Left ventricle myocardium inferior (tissue), 1 donor: ENCODE measurements around the gene LAMB4. TPM values are rescaled to one million over a fixed set of nuclear protein-coding genes. Genes with fewer than 3 reads are reported as not detected.

Experiments used
- DNase-seq: peaks from one replicate; pipeline ENCODE4 v3.0.0-alpha.2; 2020
- H3K27ac ChIP-seq: fragments of 200-600 bp; replicated peaks from 2 replicates; pipeline ENCODE4 v1.8.0; 2021
- H3K27me3 ChIP-seq: fragments of 200-600 bp; 2 replicates; pipeline ENCODE4 v1.8.0; 2021; ENCODE audit warnings: low read depth
- H3K36me3 ChIP-seq: fragments of 200-600 bp; 2 replicates; pipeline ENCODE4 v1.8.0; 2021
- H3K4me1 ChIP-seq: fragments of 200-600 bp; 2 replicates; pipeline ENCODE4 v1.8.0; 2021
- H3K4me3 ChIP-seq: fragments of 200-600 bp; 2 replicates; pipeline ENCODE4 v1.8.0; 2021; ENCODE audit warnings: mild to moderate bottlenecking, moderate library complexity
- H3K9me3 ChIP-seq: fragments of 200-600 bp; replicated peaks from 2 replicates; pipeline ENCODE4 v1.8.0; 2021
- CTCF ChIP-seq: fragments of 200-600 bp; IDR thresholded peaks from 2 replicates; pipeline ENCODE4 v1.8.0; 2021; ENCODE audit warnings: antibody characterized with exemption, mild to moderate bottlenecking, borderline replicate concordance
- intact Hi-C: fragments of 100-400 bp; cut with micrococcal nuclease; formaldehyde crosslinking; loops from one replicate; pipeline ENCODE4 v1.11.0; 2022
- total RNA-seq: library from RNA; stranded (reverse); fragmentation: NEBNext Ultra II Directional; extraction: Animal tissue kit (Norgen Biotek cat#: 25700); gene quantifications from one replicate; pipeline ENCODE4 v1.2.1, GENCODE V29; 2021
- donor health status: DM: no; HTN: yes; CAD: no; lungs with severe emphysema.

The LAMB4 gene
- total RNA-seq, 1 donor from 2014 or later = 0.33 TPM

GRCh38 chr7:107998150-107998549 lies 132.0 kb downstream of the LAMB4 start:
- peaks cover 5% of the 10 kb centered on the region for H3K27me3 ChIP-seq
- peak overlapping the region; percentile 87 for H3K27ac ChIP-seq
- no peak for DNase-seq
- no peak for TF ChIP-seq CTCF
- H3K4me1 ChIP-seq = peaks cover 100% of the 10 kb centered on the region
- intact Hi-C loops = no loop called here
- peaks cover 32% of the 10 kb centered on the region for H3K36me3 ChIP-seq
- H3K9me3 ChIP-seq = no peaks in the 10 kb centered on the region
- H3K4me3 ChIP-seq = peak overlapping the region; percentile 81

GRCh38 chr7:107996072-107996882 lies 133.9 kb downstream of the LAMB4 start:
- no peak for TF ChIP-seq CTCF

GRCh38 chr7:107995184-107996071 lies 134.7 kb downstream of the LAMB4 start:
- no peak for TF ChIP-seq CTCF
- Histone ChIP-seq H3K27me3 (no peaks in the 10 kb centered on the region), H3K4me3 (peak overlapping the region; percentile 1), H3K4me1 (peaks cover 92% of the 10 kb centered on the region), H3K9me3 (no peaks in the 10 kb centered on the region), H3K27ac (peak overlapping the region; percentile 87), H3K36me3 (peaks cover 42% of the 10 kb centered on the region)
- no peak for DNase-seq
- intact Hi-C loops = no loop called here

More at GRCh38 chr7:107996072-107996882, 133.9 kb downstream of the LAMB4 start:
- H3K9me3 ChIP-seq = no peaks in the 10 kb centered on the region
- peaks cover 42% of the 10 kb centered on the region for H3K36me3 ChIP-seq
- no peaks in the 10 kb centered on the region for H3K27me3 ChIP-seq
- peak overlapping the region; percentile 87 for H3K27ac ChIP-seq
- H3K4me1 ChIP-seq = peaks cover 92% of the 10 kb centered on the region
- no peak for DNase-seq
- intact Hi-C loops = no loop called here
- peak overlapping the region; percentile 1 for H3K4me3 ChIP-seq

- no peaks in the 10 kb centered on the region for H3K27me3 ChIP-seq
- H3K36me3 ChIP-seq = peaks cover 42% of the 10 kb centered on the region
- peaks cover 91% of the 10 kb centered on the region for H3K4me1 ChIP-seq
- TF ChIP-seq CTCF = no peak
- no peak overlapping the region for H3K4me3 ChIP-seq
- intact Hi-C loops = no loop called here
- DNase-seq = no peak
- H3K9me3 ChIP-seq = no peaks in the 10 kb centered on the region
- H3K27ac ChIP-seq = peak overlapping the region; percentile 87
Observed at GRCh38 chr7:107994421-107995030, 135.6 kb downstream of the LAMB4 start.

GRCh38 chr7:107993891-107994291 lies 136.3 kb downstream of the LAMB4 start:
- Histone ChIP-seq H3K4me1 (peaks cover 90% of the 10 kb centered on the region), H3K36me3 (peaks cover 42% of the 10 kb centered on the region), H3K9me3 (no peaks in the 10 kb centered on the region), H3K4me3 (no peak overlapping the region), H3K27me3 (no peaks in the 10 kb centered on the region), H3K27ac (peak overlapping the region; percentile 87)
- intact Hi-C loops = no loop called here
- no peak for TF ChIP-seq CTCF
- DNase-seq = no peak
